Muscle layer of colon (tissue), 2 donors: ENCODE results near the gene SYNE4.
A peak's percentile ranks its signal among the peaks of the same experiment; 100 is the strongest.
"Not testable (repeated sequence)": the region's sequence is repeated elsewhere in the genome, so short reads cannot be mapped to it uniquely, and the experiment has no call there.

Source experiments
- H3K27ac ChIP-seq: one replicate; pipeline ENCODE4 v1.7.0; 2013; ENCODE audit warnings: low read depth, mild to moderate bottlenecking, low read length, moderate library complexity
- H3K27me3 ChIP-seq, 2 donors: one replicate each; pipeline ENCODE4 v1.7.0; 2013; ENCODE audit warnings: low read length in 2 of 2, mild to moderate bottlenecking in 2 of 2; ENCODE audit not compliant: insufficient read depth in 2 of 2, control insufficient read depth in 1 of 2
- H3K36me3 ChIP-seq: one replicate; pipeline ENCODE4 v1.7.0; 2013; ENCODE audit warnings: mild to moderate bottlenecking, low read length; ENCODE audit not compliant: insufficient read depth
- H3K4me1 ChIP-seq: one replicate; pipeline ENCODE4 v1.7.0; 2013; ENCODE audit warnings: mild to moderate bottlenecking, low read length; ENCODE audit not compliant: insufficient read depth
- H3K4me3 ChIP-seq, 2 donors: one replicate each; pipeline ENCODE4 v1.7.0; 2013; ENCODE audit warnings: low read length in 2 of 2, low read depth in 1 of 2, mild to moderate bottlenecking in 1 of 2, moderate library complexity in 1 of 2
- H3K9ac ChIP-seq: one replicate; pipeline ENCODE4 v1.7.0; 2013; ENCODE audit warnings: low read length
- H3K9me3 ChIP-seq: one replicate; pipeline ENCODE4 v1.7.0; 2013; ENCODE audit warnings: mild to moderate bottlenecking, low read length
- donor health status: abdominal sarcoma.
- donor health status: Adenocarcinoma of cecum.

The SYNE4 gene

GRCh38 chr19:35959968-35960320 is 48.7 kb downstream of the SYNE4 start:
- H3K27me3 ChIP-seq: peaks cover 20 to 35% of the 10 kb centered on the region in 2 donors
- H3K36me3 ChIP-seq: no peaks in the 10 kb centered on the region
- no peaks in the 10 kb centered on the region for H3K9me3 ChIP-seq
- no peak overlapping the region for H3K27ac ChIP-seq
- H3K4me1 ChIP-seq: no peaks in the 10 kb centered on the region
- no peak overlapping the region for H3K9ac ChIP-seq
- H3K4me3 ChIP-seq: no peak overlapping the region

GRCh38 chr19:35959040-35959967 is 49.3 kb downstream of the SYNE4 start:
- Histone ChIP-seq H3K4me3 (peak overlapping the region in 1 of 2 donors; percentile 7), H3K36me3 (no peaks in the 10 kb centered on the region), H3K4me1 (no peaks in the 10 kb centered on the region), H3K27me3 (peaks cover 20 to 35% of the 10 kb centered on the region in 2 donors), H3K27ac (no peak overlapping the region), H3K9me3 (no peaks in the 10 kb centered on the region), H3K9ac (no peak overlapping the region)

GRCh38 chr19:35958660-35959039 is 50.0 kb downstream of the SYNE4 start:
- Histone ChIP-seq H3K27ac (no peak overlapping the region), H3K9ac (no peak overlapping the region), H3K27me3 (peaks cover 20 to 35% of the 10 kb centered on the region in 2 donors), H3K4me1 (no peaks in the 10 kb centered on the region), H3K36me3 (no peaks in the 10 kb centered on the region), H3K4me3 (no peak overlapping the region), H3K9me3 (no peaks in the 10 kb centered on the region)

- H3K9ac ChIP-seq, H3K27ac ChIP-seq, H3K4me3 ChIP-seq, H3K4me1 ChIP-seq, H3K36me3 ChIP-seq, H3K9me3 ChIP-seq: not testable (repeated sequence)
- H3K27me3 ChIP-seq: peaks cover 20 to 39% of the 10 kb centered on the region in 2 donors
These were observed 51.2 kb downstream of the SYNE4 start for GRCh38 chr19:35957411-35957810.

- Histone ChIP-seq H3K9me3 (no peaks in the 10 kb centered on the region), H3K4me1 (no peaks in the 10 kb centered on the region), H3K36me3 (no peaks in the 10 kb centered on the region), H3K4me3 (no peak overlapping the region), H3K9ac (no peak overlapping the region), H3K27ac (no peak overlapping the region), H3K27me3 (peaks cover 20 to 39% of the 10 kb centered on the region in 2 donors)
These were observed 52.6 kb downstream of the SYNE4 start for GRCh38 chr19:35955881-35956634.
